Esophagus muscularis mucosa (tissue), 4 donors: ENCODE data around the gene CUL4A. TPM values are rescaled to one million over a fixed set of nuclear protein-coding genes. Genes with fewer than 3 reads are reported as not detected.

Experiments
- DNase-seq: peaks from one replicate; pipeline ENCODE4 v3.0.0-alpha.2; 2017; ENCODE audit errors: extremely low spot score
- H3K27ac ChIP-seq, 4 donors: fragments of 200-600 bp; sonication (generic); replicated peaks in 1 of 4; 1 replicate in 3 of 4; 2 replicates in 1 of 4; pipeline ENCODE4 v1.5.1; 2016 to 2019; ENCODE audit warnings: mild to moderate bottlenecking in 1 of 4
- H3K27me3 ChIP-seq, 4 donors: fragments of 200-600 bp; sonication (generic); one replicate each; pipeline versions ENCODE4 v1.5.1 to v1.6.0; 2016 to 2019
- H3K36me3 ChIP-seq, 4 donors: fragments of 200-600 bp; sonication (generic); one replicate each; pipeline ENCODE4 v1.5.1; 2016 to 2019
- H3K4me1 ChIP-seq, 4 donors: fragments of 200-600 bp; sonication (generic); one replicate each; pipeline ENCODE4 v1.5.1; 2016 to 2019
- H3K4me3 ChIP-seq, 4 donors: fragments of 200-600 bp; sonication (generic); 1 replicate in 2 of 4; 2 replicates in 2 of 4; pipeline ENCODE4 v1.5.1; 2016 to 2019; ENCODE audit warnings: mild to moderate bottlenecking in 4 of 4, moderate library complexity in 1 of 4
- H3K9me3 ChIP-seq, 4 donors: fragments of 200-600 bp; sonication (generic); 1 replicate in 3 of 4; 2 replicates in 1 of 4; pipeline ENCODE4 v1.5.1; 2016 to 2019
- EP300 ChIP-seq: sonication (generic); formaldehyde crosslinking; IDR thresholded peaks from one replicate; pipeline ENCODE4 v1.6.1; 2017; ENCODE audit warnings: antibody characterized with exemption
- POLR2A ChIP-seq: fragments of 450-650 bp; IDR thresholded peaks from one replicate; pipeline ENCODE4 v1.6.1; 2017; ENCODE audit warnings: antibody characterized with exemption, moderate library complexity, mild to moderate bottlenecking, low read depth
- POLR2AphosphoS5 ChIP-seq, 2 donors: sonication (generic); formaldehyde crosslinking; IDR thresholded peaks; one replicate each; pipeline ENCODE4 v1.6.1; 2017; ENCODE audit warnings: antibody characterized with exemption in 2 of 2
- WGBS: methylation state at CpG from one replicate; pipeline ENCODE4 v1.1.5; 2018; 5-methylcytosine and 5-hydroxymethylcytosine counted together
- intact Hi-C: fragments of 100-400 bp; cut with DNase I; formaldehyde crosslinking; loops from one replicate; pipeline ENCODE4 v1.15.1; 2023
- total RNA-seq, 4 donors: library from RNA; depleted of rRNA; stranded (reverse); fragments of >200 nt; gene quantifications; one replicate each; pipeline versions ENCODE4 v1.1.0 to v1.2.1, GENCODE V29; 2016
- TF ChIP-seq, protein P1 (sequence below), 3 experiments: fragments of 200-600 bp in 2 of 3; fragments of 450-650 bp in 1 of 3; sonication (generic) in 2 of 3; IDR thresholded peaks; one replicate each; pipeline ENCODE4 v1.5.1; 2017 to 2019; ENCODE audit warnings: antibody characterized with exemption in 3 of 3, mild to moderate bottlenecking in 2 of 3, moderate library complexity in 1 of 3

CUL4A gene
- total RNA-seq, 4 donors from 2014 or later = 93.4 to 154 (median 122) TPM

DNA sequence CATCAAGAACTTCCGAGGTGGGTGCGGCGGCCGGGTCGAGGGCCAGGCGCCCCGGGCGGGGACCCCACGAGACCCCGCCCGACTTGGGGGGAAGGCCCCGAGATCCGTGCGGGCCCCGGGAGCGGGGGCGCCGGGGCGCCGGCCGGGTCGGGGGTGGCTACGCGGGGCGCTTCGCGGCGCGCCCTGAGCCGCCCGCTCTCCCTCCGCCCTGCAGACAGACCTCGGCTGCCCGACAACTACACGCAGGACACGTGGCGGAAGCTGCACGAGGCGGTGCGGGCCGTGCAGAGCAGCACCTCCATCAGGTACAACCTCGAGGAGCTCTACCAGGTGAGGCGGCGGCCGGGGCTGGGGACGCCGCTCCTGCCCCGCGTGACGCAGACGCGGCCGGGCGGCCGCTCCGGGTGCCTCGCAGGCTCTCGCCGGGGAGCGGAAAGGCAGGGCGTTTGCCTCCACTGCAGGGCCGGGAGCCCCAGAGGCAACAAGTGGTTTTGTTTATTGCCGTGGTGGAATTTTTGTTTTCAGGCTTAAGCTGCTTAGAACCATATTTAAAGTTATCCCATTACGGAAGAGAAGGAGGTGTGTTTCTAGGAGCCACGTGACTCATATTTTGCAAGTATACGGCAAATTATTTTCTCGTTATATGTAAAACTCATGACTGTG, 477 bp downstream of the CUL4A start:
- peak overlapping the region; percentile 99 to 100 (median 100) for H3K27ac ChIP-seq
- H3K4me3 ChIP-seq = peak overlapping the region; percentile 87 to 88 (median 88)
- no peak for TF ChIP-seq POLR2A
- TF ChIP-seq POLR2AphosphoS5 (IDR thresholded peaks at IDR 0.05) = no peak
- TF ChIP-seq, protein P1, sequence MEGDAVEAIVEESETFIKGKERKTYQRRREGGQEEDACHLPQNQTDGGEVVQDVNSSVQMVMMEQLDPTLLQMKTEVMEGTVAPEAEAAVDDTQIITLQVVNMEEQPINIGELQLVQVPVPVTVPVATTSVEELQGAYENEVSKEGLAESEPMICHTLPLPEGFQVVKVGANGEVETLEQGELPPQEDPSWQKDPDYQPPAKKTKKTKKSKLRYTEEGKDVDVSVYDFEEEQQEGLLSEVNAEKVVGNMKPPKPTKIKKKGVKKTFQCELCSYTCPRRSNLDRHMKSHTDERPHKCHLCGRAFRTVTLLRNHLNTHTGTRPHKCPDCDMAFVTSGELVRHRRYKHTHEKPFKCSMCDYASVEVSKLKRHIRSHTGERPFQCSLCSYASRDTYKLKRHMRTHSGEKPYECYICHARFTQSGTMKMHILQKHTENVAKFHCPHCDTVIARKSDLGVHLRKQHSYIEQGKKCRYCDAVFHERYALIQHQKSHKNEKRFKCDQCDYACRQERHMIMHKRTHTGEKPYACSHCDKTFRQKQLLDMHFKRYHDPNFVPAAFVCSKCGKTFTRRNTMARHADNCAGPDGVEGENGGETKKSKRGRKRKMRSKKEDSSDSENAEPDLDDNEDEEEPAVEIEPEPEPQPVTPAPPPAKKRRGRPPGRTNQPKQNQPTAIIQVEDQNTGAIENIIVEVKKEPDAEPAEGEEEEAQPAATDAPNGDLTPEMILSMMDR (IDR thresholded peaks at IDR 0.05) = no peak
- TF ChIP-seq EP300 = no peak
- DNase-seq = peak; percentile 93
- no peaks in the 10 kb centered on the region for H3K9me3 ChIP-seq
- intact Hi-C loops = loop anchor here (2.0 to 10.0 kb wide), 3 partner anchors 55 to 175 kb away; partner anchors contain the start of gene LAMP1
- H3K4me1 ChIP-seq = peaks cover 48 to 82% (median 80%) of the 10 kb centered on the region in 4 donors
- H3K36me3 ChIP-seq = peaks cover 0 to 29% (median 0%) of the 10 kb centered on the region in 4 donors
- H3K27me3 ChIP-seq = no peaks in the 10 kb centered on the region
- 0% methylated on average over 10 of the region's 67 CpGs for WGBS

DNA sequence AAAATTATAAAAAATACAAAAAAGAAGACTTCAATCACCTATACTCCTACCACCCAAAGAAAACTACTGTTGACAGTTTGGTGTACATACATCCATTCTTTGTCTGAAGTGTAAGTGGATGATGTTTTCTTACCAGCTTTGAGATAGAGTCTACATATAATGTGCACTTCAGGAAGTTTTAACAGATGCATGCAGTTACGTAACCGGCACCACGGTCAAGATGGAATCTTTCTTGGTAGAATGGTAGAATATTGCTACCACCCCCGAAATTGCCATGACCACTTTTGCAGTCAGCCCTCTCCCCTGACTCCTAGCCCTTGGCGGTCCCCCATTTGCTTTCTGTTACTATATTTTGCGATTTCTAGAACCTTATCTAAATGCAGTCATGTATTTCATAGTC, 1.4 kb downstream of the CUL4A start:
- Histone ChIP-seq H3K4me1 (peaks cover 48 to 82% (median 80%) of the 10 kb centered on the region in 4 donors), H3K27ac (no peak overlapping the region), H3K9me3 (no peaks in the 10 kb centered on the region), H3K4me3 (peak overlapping the region in 2 of 4 donors; percentile 87 to 88), H3K27me3 (no peaks in the 10 kb centered on the region), H3K36me3 (peaks cover 0 to 25% (median 0%) of the 10 kb centered on the region in 4 donors)
- intact Hi-C loops = loop anchor here (10.0 kb wide), 1 partner anchor 176 kb away; no protein-coding TSS in a partner anchor
- TF ChIP-seq POLR2AphosphoS5 (IDR thresholded peaks at IDR 0.05) = no peak
- TF ChIP-seq EP300 = no peak
- TF ChIP-seq POLR2A = no peak
- TF ChIP-seq, protein P1 (IDR thresholded peaks at IDR 0.05) = no peak
- no peak for DNase-seq
- 89% methylated on average over 6 of the region's 6 CpGs for WGBS

DNA sequence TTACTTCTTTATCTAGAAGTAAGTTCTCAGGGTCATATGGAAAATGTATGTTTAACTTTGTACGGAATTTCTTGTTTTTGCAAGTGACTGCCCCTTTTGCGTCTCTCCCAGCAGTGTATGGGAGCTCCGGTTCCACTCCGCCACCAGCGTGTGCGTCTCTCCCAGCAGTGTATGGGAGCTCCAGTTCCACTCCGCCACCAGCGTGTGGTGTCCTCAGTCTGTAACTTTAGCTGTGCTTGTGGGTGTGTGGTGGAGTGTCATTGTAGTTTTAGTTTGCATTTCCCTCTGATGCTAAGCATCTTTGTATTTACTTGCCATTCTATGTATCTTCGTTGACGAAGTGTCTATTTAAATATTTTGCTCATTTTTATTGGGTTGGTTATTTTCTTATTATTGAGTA, 2.4 kb downstream of the CUL4A start:
- Histone ChIP-seq H3K36me3 (peaks cover 0 to 16% (median 0%) of the 10 kb centered on the region in 4 donors), H3K27me3 (no peaks in the 10 kb centered on the region), H3K27ac (no peak overlapping the region), H3K4me3 (no peak overlapping the region), H3K4me1 (peaks cover 52 to 82% (median 80%) of the 10 kb centered on the region in 4 donors), H3K9me3 (no peaks in the 10 kb centered on the region)
- TF ChIP-seq EP300 (no peak), POLR2AphosphoS5 (IDR thresholded peaks at IDR 0.05) (no peak), POLR2A (no peak)
- TF ChIP-seq, protein P1 (IDR thresholded peaks at IDR 0.05) = no peak
- DNase-seq = no peak
- intact Hi-C loops = loop anchor here (10.0 kb wide), 1 partner anchor 177 kb away; no protein-coding TSS in a partner anchor
- WGBS = 94% methylated on average over 10 of the region's 10 CpGs

DNA sequence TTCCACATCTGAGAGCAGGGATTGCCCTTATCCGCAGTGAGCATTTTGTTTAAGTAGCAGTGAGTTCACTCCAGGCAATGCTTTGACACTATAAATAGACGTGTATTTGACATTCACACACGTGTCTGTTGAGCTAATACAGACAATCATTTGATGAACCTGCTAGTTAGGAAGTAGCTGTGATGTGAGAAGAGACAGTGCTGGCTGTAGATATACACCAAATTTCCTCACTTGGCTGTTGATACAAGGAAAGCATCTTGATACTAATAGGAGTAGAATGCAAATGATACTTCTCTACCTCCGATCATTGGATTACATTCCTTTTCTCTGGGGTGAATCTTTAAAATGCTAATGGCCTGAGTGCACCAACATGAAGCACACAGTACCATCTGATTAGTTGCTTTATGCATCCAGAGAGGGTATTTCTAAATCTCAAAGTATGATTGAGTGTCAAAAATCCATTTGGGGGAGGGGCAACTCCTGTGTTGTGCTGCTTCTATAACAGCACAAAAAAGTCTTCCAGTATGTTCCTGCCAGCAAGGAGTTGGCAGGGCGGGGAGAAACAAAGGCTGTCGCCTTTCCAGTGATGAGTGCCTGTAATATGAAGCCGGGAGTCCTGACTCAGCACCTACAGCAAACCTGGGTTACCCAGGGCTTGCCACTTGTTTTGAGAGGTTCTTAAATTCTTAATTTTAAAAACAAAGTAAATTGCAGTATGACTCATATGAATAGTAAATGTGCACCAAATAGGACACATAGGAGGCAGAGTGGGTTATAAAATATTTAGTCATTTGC, 7.0 kb downstream of the CUL4A start:
- peaks cover 64 to 76% (median 66%) of the 10 kb centered on the region in 4 donors for H3K4me1 ChIP-seq
- WGBS = 23% methylated on average over 7 of the region's 7 CpGs

More for the DNA sequence above, 7.0 kb downstream of the CUL4A start:
- intact Hi-C loops = loop anchor here (10.0 kb wide), 1 partner anchor 182 kb away; no protein-coding TSS in a partner anchor
- DNase-seq = no peak
- Histone ChIP-seq H3K4me3 (no peak overlapping the region), H3K36me3 (peaks cover 12 to 34% (median 23%) of the 10 kb centered on the region in 4 donors), H3K9me3 (no peaks in the 10 kb centered on the region), H3K27me3 (no peaks in the 10 kb centered on the region), H3K27ac (peak overlapping the region; percentile 29 to 74 (median 68))
- TF ChIP-seq POLR2AphosphoS5 (IDR thresholded peaks at IDR 0.05) = peak in 1 of 2 donors; percentile 58
- TF ChIP-seq, protein P1 (IDR thresholded peaks at IDR 0.05) = no peak
